ENCODE measurements around the gene PRDM16. TPM values are rescaled to one million over a fixed set of nuclear protein-coding genes. Genes with fewer than 3 reads are reported as not detected.

The PRDM16 gene
- total and polyA plus RNA-seq, 2 of the 13 experiments (the other 11 are each of a cell fraction or from before 2014, with no cell fraction given): 0.15 to 0.81 TPM

GRCh38 chr1:3431266-3431665, 362.3 kb downstream of the PRDM16 start (continued):
- TF ChIP-seq PRDM15 (CRISPR knock-in tag; IDR thresholded peaks at IDR 0.05): no peak
- TF ChIP-seq NFIB (CRISPR knock-in tag; IDR thresholded peaks at IDR 0.05; ENCODE audit: borderline replicate concordance): no peak
- no peak for TF ChIP-seq ZNF878 (CRISPR knock-in tag; IDR thresholded peaks at IDR 0.05)
- TF ChIP-seq MLX (CRISPR knock-in tag; IDR thresholded peaks at IDR 0.05): no peak
- peak; percentile 33 for TF ChIP-seq XRCC5 (optimal IDR thresholded peaks at IDR 0.05; ENCODE audit: low read length)
- TF ChIP-seq ZNF292 (CRISPR knock-in tag; IDR thresholded peaks at IDR 0.05; ENCODE audit: borderline replicate concordance, low read depth): no peak
- TF ChIP-seq ZNF781 (CRISPR knock-in tag; IDR thresholded peaks at IDR 0.05; ENCODE audit: borderline replicate concordance, not compliant biosample characterization): no peak
- no peak for TF ChIP-seq PRPF4 (IDR thresholded peaks at IDR 0.05; ENCODE audit: low read depth, low read length, poor library complexity, severe bottlenecking)
- TF ChIP-seq ZNF17 (CRISPR knock-in tag; IDR thresholded peaks at IDR 0.05): no peak
- TF ChIP-seq HIC2 (CRISPR knock-in tag; IDR thresholded peaks at IDR 0.05; ENCODE audit: low read depth): no peak
- TF ChIP-seq MIER2 (CRISPR knock-in tag; IDR thresholded peaks at IDR 0.05): no peak
- TF ChIP-seq ZFP91 (CRISPR knock-in tag; IDR thresholded peaks at IDR 0.05; ENCODE audit: borderline replicate concordance): 0 out of 2 replicates have a peak, but pooled peaks have one; percentile 17
- TF ChIP-seq SMAD9 (CRISPR knock-in tag; IDR thresholded peaks at IDR 0.05): no peak
- no peak for TF ChIP-seq RARG (CRISPR knock-in tag; IDR thresholded peaks at IDR 0.05; ENCODE audit: low read depth)
- no peak for TF ChIP-seq ZNF720 (CRISPR knock-in tag; IDR thresholded peaks at IDR 0.05)
- TF ChIP-seq MAZ (IDR thresholded peaks at IDR 0.05; ENCODE audit: borderline replicate concordance, low read depth, low read length): 0 out of 2 replicates have a peak, but pooled peaks have one; percentile 39
- no peak for TF ChIP-seq MAZ (CRISPR knock-in tag; IDR thresholded peaks at IDR 0.05; ENCODE audit: low read depth)
- TF ChIP-seq ZBTB39 (CRISPR knock-in tag; IDR thresholded peaks at IDR 0.05): no peak
- TF ChIP-seq ZFP41 (CRISPR knock-in tag; IDR thresholded peaks at IDR 0.05; ENCODE audit: borderline replicate concordance): no peak
- TF ChIP-seq PAWR (CRISPR knock-in tag; IDR thresholded peaks at IDR 0.05; ENCODE audit: borderline replicate concordance): no peak
